Endothelial cell of umbilical vein (primary cell): ENCODE data around the gene IGFBP7. TPM values are rescaled to one million over a fixed set of nuclear protein-coding genes. Genes with fewer than 3 reads are reported as not detected.

Experiments used
- BruUV-seq: library from RNA; stranded (reverse); fragments of 400-500 nt; replicated peaks from 2 replicates; lab custom pipeline; 2021; lab: Mats Ljungman, UMichigan
- CTCF ChIA-PET: fragments of 300-600, 350-600 bp; sonication (Branson Sonifier 250); formaldehyde crosslinking; loops from one replicate; lab custom pipeline; 2021; ENCODE audit warnings: antibody characterized with exemption, inconsistent platforms; lab: Charles Lee
- POLR2A ChIA-PET: fragments of 300-600, 350-600 bp; sonication (Branson Sonifier 250); formaldehyde crosslinking; loops from one replicate; lab custom pipeline; 2021; ENCODE audit warnings: antibody characterized with exemption, inconsistent platforms; lab: Charles Lee
- DNase-seq: peaks from one replicate; pipeline ENCODE4 v3.0.0-alpha.2; 2011; ENCODE audit warnings: low read depth, low spot score
- FAIRE-seq: peaks from 2 replicates; lab custom pipeline; 2011; peaks lifted over from hg19 to GRCh38; lab: Jason Lieb, UNC
- H2AFZ ChIP-seq: 2 replicates; pipeline ENCODE4 v1.6.0; 2012; ENCODE audit warnings: low read depth, low read length, control low read depth, inconsistent platforms
- H3K27ac ChIP-seq: 2 replicates; pipeline ENCODE4 v1.5.1; 2011; ENCODE audit warnings: low read depth, mild to moderate bottlenecking, control low read depth, low read length, moderate library complexity; ENCODE audit not compliant: insufficient read depth
- H3K27me3 ChIP-seq, 2 experiments: 2 replicates each; pipeline versions ENCODE4 v1.6.0 to v1.6.1; 2011; ENCODE audit warnings: low read length in 2 of 2, mixed read lengths in 1 of 2; ENCODE audit not compliant: control insufficient read depth in 2 of 2, insufficient read depth in 2 of 2
- H3K36me3 ChIP-seq, 2 experiments: 2 replicates in 1 of 2; 3 replicates in 1 of 2; pipeline ENCODE4 v1.5.1; 2011; ENCODE audit warnings: low read length in 2 of 2, mild to moderate bottlenecking in 1 of 2, moderate library complexity in 1 of 2; ENCODE audit not compliant: control insufficient read depth in 2 of 2, insufficient read depth in 2 of 2; ENCODE audit errors: extremely low read depth in 1 of 2
- H3K4me1 ChIP-seq: 3 replicates; pipeline ENCODE4 v1.5.1; 2011; ENCODE audit warnings: mild to moderate bottlenecking, low read length; ENCODE audit not compliant: control insufficient read depth, insufficient read depth; ENCODE audit errors: extremely low read depth
- H3K4me2 ChIP-seq: 2 replicates; pipeline ENCODE4 v1.6.1; 2011; ENCODE audit warnings: low read length, control low read depth, mixed read lengths; ENCODE audit not compliant: insufficient read depth
- H3K4me3 ChIP-seq, 3 experiments: fragments of 200-600 bp in 1 of 3; sonication (generic), shearing (Covaris generic) in 1 of 3; replicated peaks in 1 of 3; 2 replicates each; pipeline ENCODE4 v1.5.1; 2011 to 2016; ENCODE audit warnings: control low read depth in 3 of 3, low read length in 3 of 3, mild to moderate bottlenecking in 2 of 3, inconsistent platforms in 1 of 3, low read depth in 1 of 3, moderate library complexity in 1 of 3; ENCODE audit not compliant: insufficient read depth in 1 of 3
- H3K79me2 ChIP-seq: 2 replicates; pipeline ENCODE4 v1.6.0; 2012; ENCODE audit warnings: low read length, inconsistent platforms; ENCODE audit not compliant: control insufficient read depth, insufficient read depth
- H3K9ac ChIP-seq: replicated peaks from 2 replicates; pipeline ENCODE3; 2011; ENCODE audit warnings: low read length, control low read depth; ENCODE audit not compliant: insufficient read depth; ENCODE audit errors: extremely low read depth
- H3K9me1 ChIP-seq: replicated peaks from 3 replicates; pipeline ENCODE4 v1.6.0; 2011; ENCODE audit warnings: mild to moderate bottlenecking, low read length; ENCODE audit not compliant: control insufficient read depth, insufficient read depth; ENCODE audit errors: extremely low read depth
- H3K9me3 ChIP-seq: replicated peaks from 2 replicates; pipeline ENCODE4 v1.5.1; 2012; ENCODE audit warnings: low read length, inconsistent platforms; ENCODE audit not compliant: control insufficient read depth, insufficient read depth
- H4K20me1 ChIP-seq: replicated peaks from 2 replicates; pipeline ENCODE3; 2011; ENCODE audit warnings: mild to moderate bottlenecking, low read length; ENCODE audit not compliant: control insufficient read depth, insufficient read depth; ENCODE audit errors: extremely low read depth
- EZH2 ChIP-seq: IDR thresholded peaks from 2 replicates; pipeline ENCODE4 v1.6.1; 2012; ENCODE audit warnings: borderline replicate concordance, low read depth, mild to moderate bottlenecking, moderate library complexity, low read length, inconsistent platforms; ENCODE audit not compliant: severe bottlenecking
- FOS ChIP-seq: IDR thresholded peaks from 2 replicates; pipeline ENCODE4 v1.6.1; 2011; ENCODE audit warnings: mild to moderate bottlenecking, low read length, moderate library complexity, borderline replicate concordance; ENCODE audit not compliant: insufficient read depth
- GATA2 ChIP-seq: IDR thresholded peaks from 2 replicates; pipeline ENCODE4 v1.7.0; 2011; ENCODE audit warnings: low read depth, mild to moderate bottlenecking, moderate library complexity, mixed read lengths, low read length; ENCODE audit not compliant: insufficient read length, insufficient read depth
- JUN ChIP-seq: IDR thresholded peaks from 2 replicates; pipeline ENCODE4 v1.6.1; 2011; ENCODE audit warnings: borderline replicate concordance, low read depth; ENCODE audit not compliant: insufficient read length, insufficient read depth
- MYC ChIP-seq: IDR thresholded peaks from one replicate; pipeline ENCODE4 v1.6.1; 2011; ENCODE audit warnings: mild to moderate bottlenecking, low read depth, low read length
- POLR2A ChIP-seq: IDR thresholded peaks from 2 replicates; pipeline ENCODE4 v1.6.1; 2012; ENCODE audit warnings: low read depth, mild to moderate bottlenecking, control low read depth, low read length
- POLR2AphosphoS5 ChIP-seq: IDR thresholded peaks from 2 replicates; pipeline ENCODE4 v1.6.1; 2012; ENCODE audit warnings: low read depth, mild to moderate bottlenecking, control low read depth, low read length, moderate library complexity; ENCODE audit not compliant: insufficient read depth
- dilution Hi-C: fragments of 300-500 bp; cut with MboI; formaldehyde crosslinking; loops from one replicate; pipeline ENCODE4 v1.15.0; 2019; ENCODE audit warnings: low sequenced_read_pairs; ENCODE audit not compliant: extremely low pct_ligation_motif_present
- intact Hi-C: fragments of 100-400 bp; cut with micrococcal nuclease; formaldehyde crosslinking; loops from one replicate; pipeline ENCODE4 v1.10.0; 2022
- polyA plus RNA-seq, 4 experiments: library from polyadenylated mRNA; depleted of rRNA in 3 of 4; stranded (reverse) in 3 of 4; unstranded in 1 of 4; fragments of >200 nt; gene quantifications; 2 replicates each; pipeline versions ENCODE4 v1.2.1 to v1.2.3, GENCODE V29; 2011 to 2012; ENCODE audit warnings: missing spikeins in 1 of 4
- total RNA-seq: library from RNA; stranded (reverse); gene quantifications from 2 replicates; pipeline ENCODE4 v1.2.3, GENCODE V29; 2021
- TF ChIP-seq, protein P1 (sequence below), 2 donors: IDR thresholded peaks; 1 replicate in 1 of 2; 2 replicates in 1 of 2; pipeline ENCODE4 v1.5.1; 2011; ENCODE audit warnings: low read length in 2 of 2, mild to moderate bottlenecking in 2 of 2, moderate library complexity in 2 of 2, control low read depth in 1 of 2, inconsistent platforms in 1 of 2, low read depth in 1 of 2; ENCODE audit not compliant: insufficient read depth in 1 of 2; ENCODE audit errors: extremely low read depth in 1 of 2
- TF ChIP-seq, protein P2 (sequence below): IDR thresholded peaks from 2 replicates; pipeline ENCODE4 v1.6.1; 2011; ENCODE audit not compliant: insufficient read depth, insufficient read length

Gene IGFBP7
- total and polyA plus RNA-seq, 2 donors (not counting 3 experiments of a cell fraction or from before 2014, with no cell fraction given), result 526 to 770 TPM

DNA sequence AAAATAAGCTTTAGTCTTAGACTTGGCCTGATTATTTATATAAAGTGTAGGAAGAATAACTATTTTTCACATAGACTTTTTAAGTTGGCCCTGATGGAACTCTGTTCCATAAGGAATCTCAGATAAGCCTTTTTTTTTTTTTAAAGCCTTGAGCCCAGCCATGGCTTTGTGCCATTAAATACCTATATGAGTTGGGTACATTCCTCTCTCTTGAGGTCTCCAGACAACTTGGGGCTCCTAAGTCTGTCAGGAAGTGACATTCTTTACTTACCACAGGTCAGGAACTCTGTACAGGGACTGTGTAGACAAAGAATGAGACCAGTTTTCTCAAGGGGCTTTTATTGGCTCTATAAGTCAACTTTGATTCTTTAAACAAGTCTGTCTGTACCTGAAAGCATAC lies 27.1 kb upstream of the IGFBP7 start:
- TF ChIP-seq GATA2 (peak; percentile 38), MYC (no peak)
- no peak for FAIRE-seq
- no peaks in the 10 kb centered on the region for H3K9me1 ChIP-seq

DNA sequence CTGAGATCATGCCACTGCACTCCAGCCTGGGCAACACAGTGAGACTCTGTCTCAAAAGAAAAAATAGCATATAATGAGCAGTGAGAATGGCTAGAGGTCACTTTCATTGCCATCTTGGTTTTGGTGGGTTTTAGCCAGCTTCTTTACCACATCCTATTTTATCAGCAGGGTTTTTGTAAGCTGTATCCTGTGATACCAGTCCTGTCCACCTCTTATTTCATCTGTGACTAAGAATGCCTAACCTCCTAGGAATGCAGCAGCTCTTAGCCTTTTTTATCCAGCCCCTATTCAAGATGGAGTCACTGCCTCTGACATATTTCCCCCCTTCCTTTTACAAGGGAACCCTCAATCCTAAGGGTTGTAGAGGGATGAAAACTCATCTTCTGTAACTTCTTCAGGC lies 26.1 kb upstream of the IGFBP7 start:
- dilution Hi-C loops, result no loop called here
- CTCF ChIA-PET, result interaction anchor here (1.4 to 1.8 kb wide), 2 partner anchors 16 to 28 kb away, joined by 3 to 7 read pairs; no protein-coding TSS in a partner anchor
- Histone ChIP-seq H3K36me3 (no peaks in the 10 kb centered on the region), H4K20me1 (no peaks in the 10 kb centered on the region), H3K9me1 (no peaks in the 10 kb centered on the region), H3K9ac (no peak overlapping the region), H3K27ac (peak overlapping the region; percentile 71), H3K4me2 (no peak overlapping the region), H3K27me3 (no peaks in the 10 kb centered on the region), H2AFZ (peak overlapping the region; percentile 23), H3K4me1 (peaks cover 14% of the 10 kb centered on the region), H3K4me3 (no peak overlapping the region), H3K9me3 (no peaks in the 10 kb centered on the region), H3K79me2 (no peaks in the 10 kb centered on the region)
- TF ChIP-seq, protein P1, sequence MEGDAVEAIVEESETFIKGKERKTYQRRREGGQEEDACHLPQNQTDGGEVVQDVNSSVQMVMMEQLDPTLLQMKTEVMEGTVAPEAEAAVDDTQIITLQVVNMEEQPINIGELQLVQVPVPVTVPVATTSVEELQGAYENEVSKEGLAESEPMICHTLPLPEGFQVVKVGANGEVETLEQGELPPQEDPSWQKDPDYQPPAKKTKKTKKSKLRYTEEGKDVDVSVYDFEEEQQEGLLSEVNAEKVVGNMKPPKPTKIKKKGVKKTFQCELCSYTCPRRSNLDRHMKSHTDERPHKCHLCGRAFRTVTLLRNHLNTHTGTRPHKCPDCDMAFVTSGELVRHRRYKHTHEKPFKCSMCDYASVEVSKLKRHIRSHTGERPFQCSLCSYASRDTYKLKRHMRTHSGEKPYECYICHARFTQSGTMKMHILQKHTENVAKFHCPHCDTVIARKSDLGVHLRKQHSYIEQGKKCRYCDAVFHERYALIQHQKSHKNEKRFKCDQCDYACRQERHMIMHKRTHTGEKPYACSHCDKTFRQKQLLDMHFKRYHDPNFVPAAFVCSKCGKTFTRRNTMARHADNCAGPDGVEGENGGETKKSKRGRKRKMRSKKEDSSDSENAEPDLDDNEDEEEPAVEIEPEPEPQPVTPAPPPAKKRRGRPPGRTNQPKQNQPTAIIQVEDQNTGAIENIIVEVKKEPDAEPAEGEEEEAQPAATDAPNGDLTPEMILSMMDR (IDR thresholded peaks at IDR 0.05; ENCODE audit: extremely low read depth in 1 of 2, insufficient read depth in 1 of 2, low read depth in 1 of 2, low read length in 2 of 2), result no peak
- TF ChIP-seq GATA2 (peak; percentile 87), FOS (peak; percentile 81), POLR2AphosphoS5 (peak; percentile 76), JUN (no peak), EZH2 (no peak), POLR2A (peak; percentile 48), MYC (no peak)
- TF ChIP-seq, protein P2, sequence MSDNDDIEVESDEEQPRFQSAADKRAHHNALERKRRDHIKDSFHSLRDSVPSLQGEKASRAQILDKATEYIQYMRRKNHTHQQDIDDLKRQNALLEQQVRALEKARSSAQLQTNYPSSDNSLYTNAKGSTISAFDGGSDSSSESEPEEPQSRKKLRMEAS, result no peak
- intact Hi-C loops, result loop anchor here (2.0 kb wide), 1 partner anchor 55 kb away; no protein-coding TSS in a partner anchor
- BruUV-seq, result no TSS peak
- DNase-seq, result peak; percentile 65
- peak; percentile 62 for FAIRE-seq
- POLR2A ChIA-PET, result no interaction called here

More for the DNA sequence above, 27.1 kb upstream of the IGFBP7 start:
- H3K9me3 ChIP-seq, result no peaks in the 10 kb centered on the region
- H3K27me3 ChIP-seq, result no peaks in the 10 kb centered on the region
- intact Hi-C loops (loop anchor here (2.0 kb wide), 1 partner anchor 56 kb away; no protein-coding TSS in a partner anchor), dilution Hi-C loops (no loop called here)
- peak overlapping the region; percentile 71 for H3K27ac ChIP-seq
- peaks cover 9% of the 10 kb centered on the region for H3K4me1 ChIP-seq
- no peaks in the 10 kb centered on the region for H4K20me1 ChIP-seq
- no peak overlapping the region for H2AFZ ChIP-seq
- no peak overlapping the region for H3K4me3 ChIP-seq
- H3K4me2 ChIP-seq, result no peak overlapping the region
- H3K36me3 ChIP-seq, result no peaks in the 10 kb centered on the region
- no peaks in the 10 kb centered on the region for H3K79me2 ChIP-seq
- ChIA-PET POLR2A (no interaction called here), CTCF (interaction anchor here (1.4 to 1.8 kb wide), 2 partner anchors 15 to 27 kb away, joined by 3 to 7 read pairs; no protein-coding TSS in a partner anchor)
- no peak overlapping the region for H3K9ac ChIP-seq
- DNase-seq, result peak; percentile 77
- no TSS peak for BruUV-seq
